H1 (cell line): ENCODE data around the gene GRID1. TPM values are rescaled to one million over a fixed set of nuclear protein-coding genes. Genes with fewer than 3 reads are reported as not detected.

Source experiments
- CTCF ChIA-PET: fragments of 300-600 bp; sonication (Branson Sonifier 250); formaldehyde crosslinking; loops from one replicate; lab custom pipeline; 2021; ENCODE audit not compliant: partially characterized antibody; lab: Charles Lee
- POLR2A ChIA-PET: fragments of 300-600 bp; sonication (Branson Sonifier 250); formaldehyde crosslinking; loops from one replicate; lab custom pipeline; 2021; ENCODE audit warnings: inconsistent platforms; ENCODE audit not compliant: partially characterized antibody; lab: Charles Lee
- DNase-seq, 2 experiments: peaks; one replicate each; pipeline versions ENCODE4 v3.0.0 to v3.0.0-alpha.2; 2010 to 2022; ENCODE audit warnings: low spot score in 2 of 2, low read depth in 1 of 2, mixed read lengths in 1 of 2
- FAIRE-seq: peaks from 2 replicates; lab custom pipeline; 2011; peaks lifted over from hg19 to GRCh38; lab: Jason Lieb, UNC
- H2AFZ ChIP-seq: 2 replicates; pipeline ENCODE4 v1.8.1; 2012; ENCODE audit warnings: low read length, inconsistent platforms
- H2AK5ac ChIP-seq: 2 replicates; pipeline ENCODE4 v1.6.1; 2013; ENCODE audit warnings: low read depth, low read length
- H2BK120ac ChIP-seq: replicated peaks from 2 replicates; pipeline ENCODE3; 2013; ENCODE audit warnings: low read depth, low read length, inconsistent platforms
- H2BK12ac ChIP-seq: 2 replicates; pipeline ENCODE4 v1.6.1; 2013; ENCODE audit warnings: low read depth, low read length
- H2BK15ac ChIP-seq: 2 replicates; pipeline ENCODE4 v1.6.1; 2013; ENCODE audit warnings: low read length
- H2BK20ac ChIP-seq: 2 replicates; pipeline ENCODE4 v1.6.1; 2013; ENCODE audit warnings: low read length
- H2BK5ac ChIP-seq: 2 replicates; pipeline ENCODE4 v1.6.1; 2013; ENCODE audit warnings: low read depth, low read length
- H3K14ac ChIP-seq: 2 replicates; pipeline ENCODE4 v1.6.1; 2013; ENCODE audit warnings: inconsistent platforms; ENCODE audit not compliant: insufficient read length
- H3K18ac ChIP-seq: 2 replicates; pipeline ENCODE4 v1.6.1; 2013; ENCODE audit warnings: low read length; ENCODE audit errors: extremely low read depth
- H3K23ac ChIP-seq: 2 replicates; pipeline ENCODE4 v1.6.1; 2013; ENCODE audit warnings: inconsistent platforms; ENCODE audit not compliant: insufficient read length
- H3K23me2 ChIP-seq: 2 replicates; pipeline ENCODE4 v1.6.1; 2013; ENCODE audit warnings: low read depth, low read length
- H3K27ac ChIP-seq: 2 replicates; pipeline ENCODE4 v1.6.1; 2011; ENCODE audit warnings: low read depth, low read length, inconsistent platforms
- H3K27me3 ChIP-seq, 4 experiments: replicated peaks in 1 of 4; 1 replicate in 1 of 4; 2 replicates in 3 of 4; pipeline versions ENCODE4 v1.6.1 to v1.8.1; 2011 to 2013; ENCODE audit warnings: low read length in 3 of 4, mild to moderate bottlenecking in 3 of 4, inconsistent platforms in 2 of 4, mixed read lengths in 2 of 4, moderate library complexity in 1 of 4; ENCODE audit not compliant: control insufficient read depth in 3 of 4, insufficient read depth in 3 of 4; ENCODE audit errors: extremely low read depth in 1 of 4
- H3K36me3 ChIP-seq, 4 experiments: 2 replicates each; pipeline versions ENCODE4 v1.6.1 to v1.8.1; 2011 to 2013; ENCODE audit warnings: mild to moderate bottlenecking in 4 of 4, low read length in 3 of 4, moderate library complexity in 2 of 4, control low read depth in 1 of 4, inconsistent platforms in 1 of 4; ENCODE audit not compliant: insufficient read depth in 4 of 4, control insufficient read depth in 2 of 4
- H3K4ac ChIP-seq: replicated peaks from 2 replicates; pipeline ENCODE3; 2013; ENCODE audit warnings: low read length, low read depth, mixed read lengths, inconsistent platforms; ENCODE audit not compliant: insufficient read length
- H3K4me1 ChIP-seq, 4 experiments: replicated peaks in 1 of 4; 1 replicate in 1 of 4; 2 replicates in 3 of 4; pipeline versions ENCODE4 v1.6.1 to v1.8.1; 2011 to 2013; ENCODE audit warnings: low read length in 3 of 4, inconsistent platforms in 2 of 4, mixed read lengths in 1 of 4; ENCODE audit not compliant: insufficient read depth in 4 of 4, control insufficient read depth in 3 of 4
- H3K4me2 ChIP-seq, 2 experiments: 2 replicates each; pipeline versions ENCODE4 v1.6.1 to v1.8.1; 2011 to 2013; ENCODE audit warnings: low read depth in 2 of 2, low read length in 2 of 2, control low read depth in 1 of 2, inconsistent platforms in 1 of 2, mild to moderate bottlenecking in 1 of 2; ENCODE audit not compliant: insufficient read depth in 1 of 2
- H3K4me3 ChIP-seq, 4 experiments: fragments of 200-600, 300-600 bp in 1 of 4; sonication (generic), shearing (Covaris generic), sonication (Bioruptor Twin) in 1 of 4; 2 replicates each; pipeline versions ENCODE4 v1.5.1 to v1.8.1; 2011 to 2016; ENCODE audit warnings: low read length in 4 of 4, low read depth in 3 of 4, control low read depth in 2 of 4, inconsistent platforms in 2 of 4, mild to moderate bottlenecking in 2 of 4, mixed read lengths in 1 of 4, moderate library complexity in 1 of 4; ENCODE audit not compliant: insufficient read depth in 2 of 4; ENCODE audit errors: extremely low read depth in 1 of 4
- H3K56ac ChIP-seq: replicated peaks from 2 replicates; pipeline ENCODE3; 2013; ENCODE audit warnings: low read depth, mild to moderate bottlenecking, mixed read lengths, low read length, inconsistent platforms; ENCODE audit not compliant: insufficient read length
- H3K79me1 ChIP-seq: 2 replicates; pipeline ENCODE4 v1.6.1; 2013; ENCODE audit warnings: low read depth, low read length, control low read depth
- H3K79me2 ChIP-seq, 2 experiments: 2 replicates each; pipeline versions ENCODE4 v1.6.1 to v1.8.1; 2012 to 2013; ENCODE audit warnings: low read length in 2 of 2, mild to moderate bottlenecking in 2 of 2, inconsistent platforms in 1 of 2; ENCODE audit not compliant: insufficient read depth in 2 of 2, control insufficient read depth in 1 of 2
- H3K9ac ChIP-seq, 4 experiments: replicated peaks in 1 of 4; 1 replicate in 1 of 4; 2 replicates in 3 of 4; pipeline versions ENCODE4 v1.6.1 to v1.8.1; 2011 to 2013; ENCODE audit warnings: low read depth in 3 of 4, low read length in 3 of 4, control low read depth in 2 of 4, mild to moderate bottlenecking in 2 of 4, moderate library complexity in 2 of 4, inconsistent platforms in 1 of 4; ENCODE audit errors: extremely low read depth in 1 of 4
- H3K9me3 ChIP-seq, 2 experiments: 2 replicates each; pipeline versions ENCODE4 v1.6.1 to v1.8.1; 2012 to 2013; ENCODE audit warnings: mild to moderate bottlenecking in 2 of 2, moderate library complexity in 2 of 2, control low read depth in 1 of 2, inconsistent platforms in 1 of 2, low read depth in 1 of 2, low read length in 1 of 2, mixed read lengths in 1 of 2; ENCODE audit not compliant: insufficient read depth in 2 of 2
- H4K20me1 ChIP-seq, 2 experiments: replicated peaks in 1 of 2; 2 replicates each; pipeline versions ENCODE3 to v1.8.1; 2011 to 2013; ENCODE audit warnings: inconsistent platforms in 2 of 2, low read length in 2 of 2, mild to moderate bottlenecking in 1 of 2; ENCODE audit not compliant: insufficient read depth in 2 of 2, control insufficient read depth in 1 of 2
- H4K5ac ChIP-seq: 2 replicates; pipeline ENCODE4 v1.6.1; 2013; ENCODE audit warnings: low read length, low read depth, mixed read lengths, inconsistent platforms; ENCODE audit not compliant: insufficient read length
- H4K8ac ChIP-seq: 2 replicates; pipeline ENCODE4 v1.8.0; 2013; ENCODE audit warnings: mild to moderate bottlenecking, moderate library complexity, low read length, inconsistent platforms; ENCODE audit not compliant: insufficient read depth; ENCODE audit errors: extremely low read depth
- H4K91ac ChIP-seq: replicated peaks from 2 replicates; pipeline ENCODE3; 2013; ENCODE audit warnings: low read length, mixed read lengths, inconsistent platforms; ENCODE audit not compliant: insufficient read length
- BACH1 ChIP-seq: IDR thresholded peaks from 2 replicates; pipeline ENCODE4 v1.6.1; 2012; ENCODE audit warnings: low read length, improper control_type of control experiment
- CTBP2 ChIP-seq: IDR thresholded peaks from 2 replicates; pipeline ENCODE4 v1.7.0; 2011; ENCODE audit warnings: borderline replicate concordance, mild to moderate bottlenecking, moderate library complexity, mixed read lengths, low read length; ENCODE audit not compliant: insufficient read depth, insufficient read length
- CTCF ChIP-seq, 3 experiments: IDR thresholded peaks; 1 replicate in 2 of 3; 2 replicates in 1 of 3; pipeline versions ENCODE4 v1.5.1 to v1.6.1; 2011; ENCODE audit warnings: low read length in 3 of 3, mild to moderate bottlenecking in 3 of 3, inconsistent platforms in 2 of 3, low read depth in 1 of 3, moderate library complexity in 1 of 3; ENCODE audit not compliant: insufficient read depth in 1 of 3; ENCODE audit errors: control extremely low read depth in 1 of 3
- KDM4A ChIP-seq: IDR thresholded peaks from one replicate; pipeline ENCODE4 v1.7.1; 2012; ENCODE audit warnings: low read depth, mild to moderate bottlenecking, moderate library complexity, low read length, inconsistent platforms; ENCODE audit not compliant: severe bottlenecking
- PHF8 ChIP-seq: fragments of 200-600 bp; sonication (generic); conservative IDR thresholded peaks from 2 replicates; pipeline ENCODE4 v1.7.1; 2012; ENCODE audit warnings: low read depth, mild to moderate bottlenecking, inconsistent platforms, low read length, moderate library complexity
- RXRA ChIP-seq: IDR thresholded peaks from 2 replicates; pipeline ENCODE4 v1.6.1; 2011; ENCODE audit warnings: low read depth, mild to moderate bottlenecking, low read length, moderate library complexity; ENCODE audit not compliant: insufficient read depth
- SP2 ChIP-seq: IDR thresholded peaks from 2 replicates; pipeline ENCODE4 v1.6.1; 2012; ENCODE audit warnings: mild to moderate bottlenecking, low read length, inconsistent platforms
- USF2 ChIP-seq: IDR thresholded peaks from 2 replicates; pipeline ENCODE4 v1.6.1; 2011; ENCODE audit warnings: low read length, improper control_type of control experiment
- WGBS, 2 experiments: shearing (Covaris generic) in 1 of 2; methylation state at CpG; one replicate each; pipeline versions ENCODE4 v1.1.6 to v1.1.7; 2013 to 2015; ENCODE audit warnings: low lambda C conversion rate in 2 of 2, mixed read lengths in 2 of 2, inconsistent platforms in 1 of 2, low coverage in 1 of 2, missing lambda C conversion rate in 1 of 2; ENCODE audit not compliant: insufficient replicate concordance in 2 of 2, insufficient coverage in 1 of 2, insufficient read length in 1 of 2; ENCODE audit errors: extremely low coverage in 1 of 2, missing lambda C conversion rate in 1 of 2; 5-methylcytosine and 5-hydroxymethylcytosine counted together
- polyA plus RNA-seq, 7 experiments: library from polyadenylated mRNA; depleted of rRNA in 3 of 7; stranded (reverse) in 5 of 7; unstranded in 2 of 7; fragments of >200 nt in 5 of 7; fragments of 200-250 nt in 2 of 7; gene quantifications; 1 replicate in 5 of 7; 2 replicates in 1 of 7; 4 replicates in 1 of 7; pipeline versions ENCODE4 v1.2.1 to v1.2.3, GENCODE V29; 2011 to 2013; ENCODE audit warnings: missing spikeins in 2 of 7, mixed read lengths in 2 of 7
- total RNA-seq: library from RNA; stranded (reverse); fragmentation: NEBNext Ultra II Directional; extraction: Animal tissue kit (Norgen Biotek cat#: 25700); gene quantifications from 2 replicates; pipeline ENCODE4 v1.2.1, GENCODE V29; 2021

The GRID1 gene
- total and polyA plus RNA-seq, 2 of the 8 experiments (the other 6 are each of a cell fraction or from before 2014, with no cell fraction given), result 0.22 to 0.30 TPM

- Histone ChIP-seq H2BK5ac (no peak overlapping the region), H3K4me3 (no peak overlapping the region), H3K23me2 (no peaks in the 10 kb centered on the region), H2BK20ac (no peak overlapping the region), H3K9me3 (no peaks in the 10 kb centered on the region), H3K27me3 (no peaks in the 10 kb centered on the region), H4K20me1 (no peaks in the 10 kb centered on the region), H4K8ac (no peak overlapping the region), H3K14ac (no peak overlapping the region), H4K91ac (no peak overlapping the region), H4K5ac (no peak overlapping the region), H3K9ac (no peak overlapping the region), H3K79me1 (no peaks in the 10 kb centered on the region), H3K4ac (no peak overlapping the region), H3K4me2 (no peak overlapping the region), H3K36me3 (no peaks in the 10 kb centered on the region), H3K4me1 (no peaks in the 10 kb centered on the region), H3K23ac (no peak overlapping the region), H2BK12ac (no peak overlapping the region), H3K27ac (no peak overlapping the region), H2AFZ (no peak overlapping the region), H2BK120ac (no peak overlapping the region), H2BK15ac (no peak overlapping the region), H2AK5ac (no peak overlapping the region), H3K79me2 (no peaks in the 10 kb centered on the region), H3K56ac (no peak overlapping the region), H3K18ac (no peak overlapping the region)
- CTCF ChIA-PET, result interaction anchor here (0.9 to 2.3 kb wide), 5 partner anchors 9 to 318 kb away, joined by 3 to 9 read pairs (median 4); no protein-coding TSS in a partner anchor
- 80% methylated on average over 3 of the region's 3 CpGs; no CpG with 5 or more reads in 1 of the 2 experiments for WGBS, 2 experiments
- POLR2A ChIA-PET, result no interaction called here
- DNase-seq (no peak), FAIRE-seq (no peak)
- TF ChIP-seq CTCF (IDR thresholded peaks at IDR 0.05; ENCODE audit: control extremely low read depth in 1 of 3, insufficient read depth in 1 of 3, low read depth in 1 of 3, low read length in 3 of 3), result no peak
- TF ChIP-seq RXRA, result no peak
- TF ChIP-seq USF2, result no peak
- no peak for TF ChIP-seq KDM4A
- no peak for TF ChIP-seq CTBP2
- TF ChIP-seq SP2, result no peak
- no peak for TF ChIP-seq PHF8
- no peak for TF ChIP-seq BACH1
Observed at GRCh38 chr10:85864868-85865526, 501.6 kb downstream of the GRID1 start.
